Neural crest cell (in vitro differentiated cells): ENCODE measurements around the gene DOCK4. TPM values are rescaled to one million over a fixed set of nuclear protein-coding genes. Genes with fewer than 3 reads are reported as not detected.
"Not testable (repeated sequence)": the region's sequence is repeated elsewhere in the genome, so short reads cannot be mapped to it uniquely, and the experiment has no call there.

Source experiments
- DNase-seq: peaks from one replicate; pipeline ENCODE4 v3.0.0; 2021; ENCODE audit warnings: low read depth, mixed read lengths, low spot score
- H3K27ac Mint-ChIP-seq: one replicate; pipeline ENCODE4 v1.8.0; 2021; ENCODE audit warnings: mild to moderate bottlenecking, mixed read lengths; ENCODE audit not compliant: unreplicated experiment
- H3K27me3 Mint-ChIP-seq: 2 replicates; pipeline ENCODE4 v1.8.0; 2021; ENCODE audit warnings: low read depth, mild to moderate bottlenecking, mixed read lengths
- H3K36me3 Mint-ChIP-seq: 2 replicates; pipeline ENCODE4 v1.8.0; 2021; ENCODE audit warnings: low read depth, mild to moderate bottlenecking, mixed read lengths
- H3K4me1 Mint-ChIP-seq: 2 replicates; pipeline ENCODE4 v1.8.0; 2021; ENCODE audit warnings: mixed read lengths
- H3K4me3 Mint-ChIP-seq: one replicate; pipeline ENCODE4 v1.8.0; 2021; ENCODE audit warnings: mild to moderate bottlenecking, mixed read lengths
- H3K9me3 Mint-ChIP-seq: 2 replicates; pipeline ENCODE4 v1.8.0; 2021; ENCODE audit warnings: mixed read lengths
- CTCF ChIP-seq: fragments of 200-600 bp; sonication (generic); conservative IDR thresholded peaks from 2 replicates; pipeline ENCODE4 v1.5.0; 2021; ENCODE audit warnings: antibody characterized with exemption, mild to moderate bottlenecking
- total RNA-seq: library from RNA; stranded (reverse); gene quantifications from 2 replicates; pipeline ENCODE4 v1.2.1, GENCODE V29; 2021

DOCK4 gene
- total RNA-seq, 1 donor from 2014 or later, result 15.3 TPM

- no peak overlapping the region for H3K4me3 Mint-ChIP-seq
- no peaks in the 10 kb centered on the region for H3K36me3 Mint-ChIP-seq
- DNase-seq, result no peak
- peak overlapping the region; percentile 10 for H3K27ac Mint-ChIP-seq
- peaks cover 2% of the 10 kb centered on the region for H3K9me3 Mint-ChIP-seq
- no peak for TF ChIP-seq CTCF
- peaks cover 31% of the 10 kb centered on the region for H3K4me1 Mint-ChIP-seq
- H3K27me3 Mint-ChIP-seq, result peaks cover 12% of the 10 kb centered on the region
Observed at GRCh38 chr7:112252141-112252540, 45.9 kb upstream of the DOCK4 start.

GRCh38 chr7:112249967-112250366, 43.8 kb upstream of the DOCK4 start:
- Mint-ChIP-seq H3K27me3 (peaks cover 12% of the 10 kb centered on the region), H3K4me1 (peaks cover 28% of the 10 kb centered on the region)
- not testable (repeated sequence) for H3K27ac Mint-ChIP-seq, H3K9me3 Mint-ChIP-seq, H3K4me3 Mint-ChIP-seq, DNase-seq, H3K36me3 Mint-ChIP-seq

- no peak for DNase-seq
- H3K4me3 Mint-ChIP-seq, result no peak overlapping the region
- no peaks in the 10 kb centered on the region for H3K36me3 Mint-ChIP-seq
- H3K27me3 Mint-ChIP-seq, result peaks cover 12% of the 10 kb centered on the region
- no peak for TF ChIP-seq CTCF
- H3K27ac Mint-ChIP-seq, result no peak overlapping the region
- peaks cover 2% of the 10 kb centered on the region for H3K9me3 Mint-ChIP-seq
- peaks cover 18% of the 10 kb centered on the region for H3K4me1 Mint-ChIP-seq
Observed at GRCh38 chr7:112248598-112248997, 42.4 kb upstream of the DOCK4 start.

GRCh38 chr7:112238852-112239610, 32.8 kb upstream of the DOCK4 start:
- no peak overlapping the region for H3K4me3 Mint-ChIP-seq
- no peaks in the 10 kb centered on the region for H3K4me1 Mint-ChIP-seq
- H3K27ac Mint-ChIP-seq, result no peak overlapping the region
- peaks cover 8% of the 10 kb centered on the region for H3K9me3 Mint-ChIP-seq
- no peaks in the 10 kb centered on the region for H3K27me3 Mint-ChIP-seq
- H3K36me3 Mint-ChIP-seq, result peaks cover 19% of the 10 kb centered on the region
- no peak for TF ChIP-seq CTCF
- DNase-seq, result no peak

- peaks cover 8% of the 10 kb centered on the region for H3K9me3 Mint-ChIP-seq
- no peaks in the 10 kb centered on the region for H3K27me3 Mint-ChIP-seq
- no peak overlapping the region for H3K4me3 Mint-ChIP-seq
- TF ChIP-seq CTCF, result no peak
- H3K36me3 Mint-ChIP-seq, result peaks cover 17% of the 10 kb centered on the region
- DNase-seq, result no peak
- H3K4me1 Mint-ChIP-seq, result no peaks in the 10 kb centered on the region
- H3K27ac Mint-ChIP-seq, result no peak overlapping the region
Observed at GRCh38 chr7:112238330-112238729, 32.1 kb upstream of the DOCK4 start.

GRCh38 chr7:112236597-112236996, 30.4 kb upstream of the DOCK4 start:
- H3K36me3 Mint-ChIP-seq, result peaks cover 15% of the 10 kb centered on the region
- H3K9me3 Mint-ChIP-seq, result peaks cover 7% of the 10 kb centered on the region
- H3K27ac Mint-ChIP-seq, result no peak overlapping the region
- no peak overlapping the region for H3K4me3 Mint-ChIP-seq
- no peak for TF ChIP-seq CTCF
- no peak for DNase-seq
- no peaks in the 10 kb centered on the region for H3K27me3 Mint-ChIP-seq
- no peaks in the 10 kb centered on the region for H3K4me1 Mint-ChIP-seq
